Measurements from ENCODE around the gene FBXW5. TPM values are rescaled to one million over a fixed set of nuclear protein-coding genes. Genes with fewer than 3 reads are reported as not detected.

The FBXW5 gene
- polyA plus RNA-seq, 3 donors = 85.3 to 117 (median 92.7) TPM

- Histone ChIP-seq H3K27ac (ENCODE audit: low read depth in 1 of 2, low read length in 2 of 2) (no peak overlapping the region), H2AFZ (ENCODE audit: insufficient read depth, low read depth, low read length, poor library complexity, severe bottlenecking) (no peak overlapping the region), H3K9ac (ENCODE audit: insufficient read depth, low read length, poor library complexity, severe bottlenecking) (no peak overlapping the region), H3K4me1 (ENCODE audit: control insufficient read depth in 1 of 2, insufficient read depth in 2 of 2, low read length in 2 of 2) (peaks cover 24 to 35% of the 10 kb centered on the region in 2 donors), H3K27me3 (ENCODE audit: control insufficient read depth in 2 of 2, insufficient read depth in 2 of 2, low read length in 2 of 2) (no peaks in the 10 kb centered on the region), H4K20me1 (ENCODE audit: insufficient read depth, low read length) (peaks cover 9% of the 10 kb centered on the region), H3K4me2 (replicated peaks; ENCODE audit: extremely low read depth, low read length, poor library complexity, severe bottlenecking) (no peak overlapping the region), H3K9me3 (replicated peaks in 1 of 2; ENCODE audit: control insufficient read depth in 1 of 2, insufficient read depth in 1 of 2, low read length in 2 of 2) (no peaks in the 10 kb centered on the region), H3K79me2 (ENCODE audit: insufficient read depth, low read length) (peaks cover 11% of the 10 kb centered on the region), H3K4me3 (replicated peaks in 1 of 3; ENCODE audit: low read depth in 2 of 3, low read length in 3 of 3) (no peak overlapping the region), H3K36me3 (replicated peaks in 1 of 2; ENCODE audit: control insufficient read depth in 1 of 2, insufficient read depth in 2 of 2, low read length in 2 of 2) (peaks cover under 1 to 2% of the 10 kb centered on the region in 2 donors)
- intact Hi-C loops (cut with micrococcal nuclease) = loop anchor here (10.0 kb wide), 3 partner anchors 87 to 143 kb away; partner anchors contain the start of genes AJM1 (in 1 of the 2), FUT7 (in 1 of the 2), PHPT1 (in 1 of the 2) and RABL6 (in 1 of the 2)
- WGBS (ENCODE audit: insufficient coverage) = 28% methylated on average over 7 of the region's 15 CpGs
- H3K36me3 Mint-ChIP-seq = peaks cover 0 to 3% of the 10 kb centered on the region in 2 donors
- H3K9me3 Mint-ChIP-seq = no peaks in the 10 kb centered on the region
- peak overlapping the region in 1 of 2 donors; percentile 6 for H3K4me3 Mint-ChIP-seq
- H3K27me3 Mint-ChIP-seq (ENCODE audit: low read depth in 3 of 3) = peaks cover 0 to 6% (median 4%) of the 10 kb centered on the region in 3 donors
- peaks cover 15% of the 10 kb centered on the region for H3K4me1 Mint-ChIP-seq
- TF ChIP-seq CTCF (IDR thresholded peaks at IDR 0.05) = peak; percentile 37
- peak in 2 of 3 donors; percentile 22 to 34 for DNase-seq
- H3K27ac Mint-ChIP-seq = no peak overlapping the region
These were observed 3.5 kb upstream of the FBXW5 start for GRCh38 chr9:136947955-136948510.

GRCh38 chr9:136947028-136947891, 2.7 kb upstream of the FBXW5 start:
- H3K27ac ChIP-seq (ENCODE audit: low read depth in 1 of 2, low read length in 2 of 2) = no peak overlapping the region
- Mint-ChIP-seq H3K27me3 (ENCODE audit: low read depth in 3 of 3) (peaks cover 0 to 6% (median 4%) of the 10 kb centered on the region in 3 donors), H3K27ac (no peak overlapping the region), H3K4me1 (peaks cover 15% of the 10 kb centered on the region), H3K9me3 (no peaks in the 10 kb centered on the region), H3K4me3 (no peak overlapping the region), H3K36me3 (peaks cover 4 to 10% of the 10 kb centered on the region in 2 donors)
- peaks cover 17% of the 10 kb centered on the region for H4K20me1 ChIP-seq (ENCODE audit: insufficient read depth, low read length)
- H3K79me2 ChIP-seq (ENCODE audit: insufficient read depth, low read length) = peaks cover 19% of the 10 kb centered on the region
- H3K9me3 ChIP-seq (replicated peaks in 1 of 2; ENCODE audit: control insufficient read depth in 1 of 2, insufficient read depth in 1 of 2, low read length in 2 of 2) = no peaks in the 10 kb centered on the region
- H3K9ac ChIP-seq (ENCODE audit: insufficient read depth, low read length, poor library complexity, severe bottlenecking) = no peak overlapping the region
- intact Hi-C loops (cut with micrococcal nuclease) = loop anchor here (10.0 kb wide), 3 partner anchors 88 to 142 kb away; partner anchors contain the start of genes AJM1 (in 1 of the 2), FUT7 (in 1 of the 2), PHPT1 (in 1 of the 2) and RABL6 (in 1 of the 2)
- 85% methylated on average over 12 of the region's 26 CpGs for WGBS (ENCODE audit: insufficient coverage)
- no peak for DNase-seq
- H3K4me1 ChIP-seq (ENCODE audit: control insufficient read depth in 1 of 2, insufficient read depth in 2 of 2, low read length in 2 of 2) = peaks cover 25 to 41% of the 10 kb centered on the region in 2 donors
- H2AFZ ChIP-seq (ENCODE audit: insufficient read depth, low read depth, low read length, poor library complexity, severe bottlenecking) = no peak overlapping the region
- no peak for TF ChIP-seq CTCF (IDR thresholded peaks at IDR 0.05)
- H3K4me3 ChIP-seq (replicated peaks in 1 of 3; ENCODE audit: low read depth in 2 of 3, low read length in 3 of 3) = no peak overlapping the region
- H3K36me3 ChIP-seq (replicated peaks in 1 of 2; ENCODE audit: control insufficient read depth in 1 of 2, insufficient read depth in 2 of 2, low read length in 2 of 2) = peaks cover 8 to 10% of the 10 kb centered on the region in 2 donors
- no peaks in the 10 kb centered on the region for H3K27me3 ChIP-seq (ENCODE audit: control insufficient read depth in 2 of 2, insufficient read depth in 2 of 2, low read length in 2 of 2)
- no peak overlapping the region for H3K4me2 ChIP-seq (replicated peaks; ENCODE audit: extremely low read depth, low read length, poor library complexity, severe bottlenecking)
